IMR-90 (cell line): ENCODE results near the gene HDAC2. TPM values are rescaled to one million over a fixed set of nuclear protein-coding genes. Genes with fewer than 3 reads are reported as not detected.

Experiments
- ATAC-seq: fragments of 200-7000 bp; cut with Tn5 transposase; 2 replicates; pipeline ENCODE4 v1.9.1; 2020; ENCODE audit warnings: low read depth, mild to moderate bottlenecking, moderate library complexity
- BruUV-seq: library from RNA; stranded (reverse); fragments of 400-500 nt; replicated peaks from 2 replicates; lab custom pipeline; 2021; lab: Mats Ljungman, UMichigan
- CTCF ChIA-PET: fragments of 300-600 bp; formaldehyde crosslinking; extraction: SDS; loops from one replicate; lab custom pipeline; 2021; ENCODE audit warnings: antibody characterized with exemption; lab: Yijun Ruan, JAX
- POLR2A ChIA-PET: fragments of 300-600 bp; sonication (Branson Sonifier 250); formaldehyde crosslinking; loops from one replicate; lab custom pipeline; 2022; ENCODE audit warnings: antibody characterized with exemption; ENCODE audit not compliant: unreplicated experiment; lab: Charles Lee
- DNase-seq: peaks from one replicate; pipeline ENCODE4 v3.0.0; 2013
- H2AFZ ChIP-seq: replicated peaks from 2 replicates; pipeline ENCODE3; 2013; ENCODE audit warnings: low read length, mild to moderate bottlenecking; ENCODE audit not compliant: poor library complexity
- H2AK5ac ChIP-seq: 2 replicates; pipeline ENCODE4 v1.6.1; 2013; ENCODE audit warnings: low read depth, low read length, inconsistent platforms
- H2AK9ac ChIP-seq: replicated peaks from 2 replicates; pipeline ENCODE3; 2013; ENCODE audit warnings: mild to moderate bottlenecking, low read depth, low read length, moderate library complexity; ENCODE audit not compliant: poor library complexity
- H2BK120ac ChIP-seq: 2 replicates; pipeline ENCODE4 v1.6.1; 2013; ENCODE audit warnings: low read depth, low read length, inconsistent platforms
- H2BK15ac ChIP-seq: 3 replicates; pipeline ENCODE4 v1.6.1; 2013; ENCODE audit warnings: low read depth, low read length, inconsistent platforms
- H2BK20ac ChIP-seq: 2 replicates; pipeline ENCODE4 v1.6.1; 2013; ENCODE audit warnings: low read depth, mild to moderate bottlenecking, inconsistent platforms, low read length, moderate library complexity
- H2BK5ac ChIP-seq: 2 replicates; pipeline ENCODE4 v1.6.1; 2013; ENCODE audit warnings: mild to moderate bottlenecking, low read depth, low read length, inconsistent platforms; ENCODE audit not compliant: poor library complexity, severe bottlenecking
- H3K14ac ChIP-seq: replicated peaks from 2 replicates; pipeline ENCODE4 v1.6.1; 2013; ENCODE audit warnings: low read depth, low read length, inconsistent platforms
- H3K18ac ChIP-seq: 2 replicates; pipeline ENCODE4 v1.6.1; 2013; ENCODE audit warnings: low read depth, low read length, control low read depth
- H3K23ac ChIP-seq: 2 replicates; pipeline ENCODE4 v1.6.1; 2013; ENCODE audit warnings: low read depth, low read length, inconsistent platforms
- H3K27ac ChIP-seq: 2 replicates; pipeline ENCODE4 v1.5.1; 2013; ENCODE audit warnings: mild to moderate bottlenecking, control low read depth, low read length; ENCODE audit not compliant: insufficient read depth
- H3K27me3 ChIP-seq: 2 replicates; pipeline ENCODE4 v1.6.1; 2013; ENCODE audit warnings: low read length; ENCODE audit not compliant: control insufficient read depth, insufficient read depth
- H3K36me3 ChIP-seq: 2 replicates; pipeline ENCODE4 v1.6.1; 2013; ENCODE audit warnings: low read length, mixed read lengths; ENCODE audit not compliant: control insufficient read depth, insufficient read depth
- H3K4ac ChIP-seq: 2 replicates; pipeline ENCODE4 v1.6.1; 2013; ENCODE audit warnings: low read depth, low read length, inconsistent platforms
- H3K4me1 ChIP-seq: 2 replicates; pipeline ENCODE4 v1.6.1; 2013; ENCODE audit warnings: low read length, mixed read lengths; ENCODE audit not compliant: control insufficient read depth, insufficient read depth
- H3K4me2 ChIP-seq: 2 replicates; pipeline ENCODE4 v1.6.1; 2013; ENCODE audit warnings: low read depth, mild to moderate bottlenecking, control low read depth, low read length, moderate library complexity
- H3K4me3 ChIP-seq: 2 replicates; pipeline ENCODE4 v1.5.1; 2013; ENCODE audit warnings: low read depth, mild to moderate bottlenecking, control low read depth, low read length, moderate library complexity; ENCODE audit not compliant: insufficient read depth
- H3K56ac ChIP-seq: 2 replicates; pipeline ENCODE4 v1.6.1; 2013; ENCODE audit warnings: low read length, inconsistent platforms; ENCODE audit not compliant: insufficient read depth; ENCODE audit errors: extremely low read depth
- H3K79me1 ChIP-seq, 2 experiments: 2 replicates each; pipeline ENCODE4 v1.6.1; 2013; ENCODE audit warnings: low read length in 2 of 2, inconsistent platforms in 1 of 2, low read depth in 1 of 2
- H3K9ac ChIP-seq: 2 replicates; pipeline ENCODE4 v1.6.1; 2013; ENCODE audit warnings: low read depth, low read length, control low read depth
- H3K9me1 ChIP-seq: 2 replicates; pipeline ENCODE4 v1.6.1; 2013; ENCODE audit warnings: low read length, inconsistent platforms; ENCODE audit not compliant: insufficient read depth
- H3K9me3 ChIP-seq: 2 replicates; pipeline ENCODE4 v1.6.1; 2013; ENCODE audit warnings: low read length; ENCODE audit not compliant: control insufficient read depth, insufficient read depth
- H4K20me1 ChIP-seq: 2 replicates; pipeline ENCODE4 v1.6.1; 2013; ENCODE audit warnings: low read length, inconsistent platforms; ENCODE audit not compliant: insufficient read depth
- H4K5ac ChIP-seq: 2 replicates; pipeline ENCODE4 v1.6.1; 2013; ENCODE audit warnings: mild to moderate bottlenecking, low read depth, low read length, control low read depth
- H4K8ac ChIP-seq, 2 experiments: 2 replicates each; pipeline ENCODE4 v1.6.1; 2013; ENCODE audit warnings: low read depth in 2 of 2, low read length in 2 of 2, control low read depth in 1 of 2, inconsistent platforms in 1 of 2
- H4K91ac ChIP-seq: 2 replicates; pipeline ENCODE4 v1.6.1; 2013; ENCODE audit warnings: low read depth, low read length, inconsistent platforms; ENCODE audit not compliant: insufficient read depth
- CEBPB ChIP-seq: IDR thresholded peaks from 2 replicates; pipeline ENCODE4 v1.6.1; 2012; ENCODE audit warnings: low read depth, low read length, improper control_type of control experiment
- FOS ChIP-seq: fragments of 150-350 bp; IDR thresholded peaks from 2 replicates; pipeline ENCODE4 v1.6.1; 2016; ENCODE audit warnings: low read depth, low read length
- RFX5 ChIP-seq: IDR thresholded peaks from 2 replicates; pipeline ENCODE4 v1.8.0; 2012; ENCODE audit warnings: low read depth, mild to moderate bottlenecking, low read length, moderate library complexity
- WGBS, 2 experiments: methylation state at CpG; one replicate each; pipeline versions ENCODE4 v1.1.5 to v1.1.7; 2013; ENCODE audit warnings: missing lambda C conversion rate in 2 of 2; ENCODE audit not compliant: insufficient read length in 1 of 2; ENCODE audit errors: extremely low coverage in 2 of 2; 5-methylcytosine and 5-hydroxymethylcytosine counted together
- dilution Hi-C: fragments of 300-500 bp; cut with HindIII; formaldehyde crosslinking; loops from one replicate; pipeline ENCODE4 v1.14.3; 2018; ENCODE audit warnings: low sequenced_read_pairs; ENCODE audit not compliant: unreplicated experiment
- in situ Hi-C: fragments of 300-500 bp; cut with MboI; formaldehyde crosslinking; loops from 3 replicates; pipeline ENCODE4 v1.14.3; 2019; ENCODE audit warnings: low sequenced_read_pairs, inconsistent platforms, mixed read lengths
- intact Hi-C: fragments of 100-400 bp; cut with micrococcal nuclease; formaldehyde crosslinking; loops from 2 replicates; pipeline ENCODE4 v1.10.0; 2022
- polyA plus RNA-seq, 3 experiments: library from polyadenylated mRNA; depleted of rRNA; stranded (reverse); fragments of >200 nt; gene quantifications; 2 replicates each; pipeline ENCODE4 v1.2.3, GENCODE V29; 2012; ENCODE audit warnings: low replicate concordance in 1 of 3
- total RNA-seq: library from RNA; depleted of rRNA; stranded (reverse); fragments of >200 nt; gene quantifications from 2 replicates; pipeline ENCODE4 v1.2.3, GENCODE V29; 2012

HDAC2 gene
- total and polyA plus RNA-seq, 2 of the 4 experiments (the other 2 are of a cell fraction) = 72.6 to 122 TPM

DNA sequence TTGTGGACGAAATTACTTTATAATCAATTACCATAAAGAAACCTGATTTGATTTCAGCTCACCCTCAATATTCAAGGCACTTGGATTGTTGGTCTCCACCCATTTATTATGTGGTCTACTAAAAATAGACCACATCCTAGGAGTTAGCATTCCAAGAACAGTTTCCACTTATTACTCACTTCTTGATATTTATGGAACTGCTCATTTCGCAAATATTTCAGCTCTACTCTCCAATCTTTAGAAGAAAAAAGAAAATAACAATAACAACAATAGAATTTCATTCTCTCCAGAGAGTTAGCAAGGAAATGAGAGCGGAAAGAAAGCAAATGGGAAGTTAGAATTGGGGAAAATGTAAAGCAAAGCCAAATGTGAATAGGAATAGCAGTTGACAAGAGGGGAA lies 26.2 kb upstream of the HDAC2 start:
- no peak overlapping the region for H3K23ac ChIP-seq
- WGBS, 2 experiments = no CpG with 5 or more reads among the region's 3 CpGs
- DNase-seq (peak; percentile 87), ATAC-seq (peak; percentile 52)
- no peak overlapping the region; the same call in 1 of the 2 replicates for H3K14ac ChIP-seq
- H2BK5ac ChIP-seq = peak overlapping the region; percentile 99
- H2AK9ac ChIP-seq = no peak overlapping the region
- H3K56ac ChIP-seq = no peak overlapping the region
- peak overlapping the region; percentile 93; the same call in 1 of the 2 replicates for H3K4ac ChIP-seq
- dilution Hi-C loops = no loop called here
- H3K9me1 ChIP-seq = peaks cover 7% of the 10 kb centered on the region; the same call in 1 of the 2 replicates
- no peak overlapping the region; the same call in 1 of the 2 replicates for H3K27ac ChIP-seq
- TF ChIP-seq FOS (peak; percentile 55; the same call in 1 of the 2 replicates), RFX5 (no peak), CEBPB (peak; percentile 21; the same call in 1 of the 2 replicates)
- no peak overlapping the region for H3K4me3 ChIP-seq
- CTCF ChIA-PET = interaction anchor here (1.0 to 4.9 kb wide), 3 partner anchors 92 to 111 kb away, joined by 3 to 78 read pairs (median 7); no protein-coding TSS in a partner anchor
- H3K9me3 ChIP-seq = peaks cover 3% of the 10 kb centered on the region; the same call in 1 of the 2 replicates
- peak overlapping the region; percentile 94; the same call in 1 of the 2 replicates for H3K4me2 ChIP-seq
- H4K20me1 ChIP-seq = no peaks in the 10 kb centered on the region
- intact Hi-C loops = loop anchor here (10.0 kb wide), 2 partner anchors 348 to 1898 kb away; partner anchors contain the start of gene HS3ST5
- no peak overlapping the region for H2AK5ac ChIP-seq
- H3K79me1 ChIP-seq = peaks cover 5 to 19% of the 10 kb centered on the region in 2 experiments
- no peaks in the 10 kb centered on the region for H3K27me3 ChIP-seq
- no peak overlapping the region for H4K8ac ChIP-seq
- peak overlapping the region; percentile 76; the same call in 1 of the 2 replicates for H3K18ac ChIP-seq
- BruUV-seq = no TSS peak
- 0 out of 3 replicates have a peak overlapping the region, but pooled peaks have one; percentile 50 for H2BK15ac ChIP-seq
- no peak overlapping the region for H2AFZ ChIP-seq
- 0 out of 2 replicates have a peak overlapping the region, but pooled peaks have one; percentile 60 for H4K91ac ChIP-seq
- no peaks in the 10 kb centered on the region for H3K36me3 ChIP-seq
- POLR2A ChIA-PET = interaction anchor here (0.6 kb wide), 1 partner anchor 65 kb away, joined by 3 read pairs; no protein-coding TSS in a partner anchor
- in situ Hi-C loops = loop anchor here (5.0 to 25.0 kb wide), 2 partner anchors 110 to 290 kb away; no protein-coding TSS in a partner anchor
- peaks cover 11% of the 10 kb centered on the region for H3K4me1 ChIP-seq
- peak overlapping the region; percentile 91; the same call in 1 of the 2 replicates for H2BK120ac ChIP-seq
- H3K9ac ChIP-seq = no peak overlapping the region
- peak overlapping the region; percentile 79; the same call in 1 of the 2 replicates for H2BK20ac ChIP-seq
- H4K5ac ChIP-seq = no peak overlapping the region
